BJ (cell line): Measurements from ENCODE around the gene USE1. TPM values are rescaled to one million over a fixed set of nuclear protein-coding genes. Genes with fewer than 3 reads are reported as not detected.

Experiments used
- CTCF ChIA-PET: fragments of 350-600 bp; formaldehyde crosslinking; extraction: SDS; loops from one replicate; lab custom pipeline; 2021; ENCODE audit warnings: antibody characterized with exemption, inconsistent platforms; lab: Yijun Ruan, JAX
- POLR2A ChIA-PET: fragments of 300-600 bp; sonication (Branson Sonifier 250); formaldehyde crosslinking; extraction: SDS; loops from one replicate; lab custom pipeline; 2021; ENCODE audit warnings: antibody characterized with exemption; lab: Charles Lee
- DNase-seq: peaks from one replicate; pipeline ENCODE4 v3.0.0-alpha.2; 2011; ENCODE audit warnings: low read depth
- H3K27me3 ChIP-seq: 2 replicates; pipeline ENCODE4 v1.6.0; 2011; ENCODE audit warnings: low read length; ENCODE audit not compliant: control insufficient read depth, insufficient read depth
- H3K36me3 ChIP-seq: 2 replicates; pipeline ENCODE4 v1.5.1; 2011; ENCODE audit warnings: low read length; ENCODE audit not compliant: control insufficient read depth, insufficient read depth
- H3K4me3 ChIP-seq: 2 replicates; pipeline ENCODE4 v1.5.1; 2011; ENCODE audit warnings: low read depth, mild to moderate bottlenecking, control low read depth, low read length
- CTCF ChIP-seq: IDR thresholded peaks from 2 replicates; pipeline ENCODE4 v1.5.1; 2011; ENCODE audit warnings: low read depth, mild to moderate bottlenecking, control low read depth, inconsistent platforms, low read length, moderate library complexity; ENCODE audit not compliant: insufficient read depth
- polyA plus RNA-seq: library from polyadenylated mRNA; depleted of rRNA; stranded (reverse); fragments of >200 nt; gene quantifications from 2 replicates; pipeline ENCODE4 v1.2.3, GENCODE V29; 2011

USE1 gene
- polyA plus RNA-seq, 1 experiment, result 29.7 TPM

- no peak for TF ChIP-seq CTCF
- POLR2A ChIA-PET, result no interaction called here
These were observed 4.1 kb downstream of the USE1 start for GRCh38 chr19:17219286-17219685.

GRCh38 chr19:17220207-17220758 is 5.1 kb downstream of the USE1 start:
- ChIA-PET CTCF (interaction anchor here (1.4 kb wide), 1 partner anchor 40 kb away, joined by 3 read pairs; no protein-coding TSS in a partner anchor), POLR2A (no interaction called here)
- Histone ChIP-seq H3K36me3 (peaks cover 11% of the 10 kb centered on the region), H3K4me3 (no peak overlapping the region), H3K27me3 (no peaks in the 10 kb centered on the region)
- TF ChIP-seq CTCF, result no peak
- no peak for DNase-seq

More at GRCh38 chr19:17219286-17219685, 4.1 kb downstream of the USE1 start:
- no peak for DNase-seq
- Histone ChIP-seq H3K27me3 (no peaks in the 10 kb centered on the region), H3K4me3 (no peak overlapping the region), H3K36me3 (peaks cover 11% of the 10 kb centered on the region)
- CTCF ChIA-PET, result no interaction called here

GRCh38 chr19:17225053-17225452 is 9.9 kb downstream of the USE1 start:
- Histone ChIP-seq H3K36me3 (peaks cover 9% of the 10 kb centered on the region; the same call in 1 of the 2 replicates), H3K4me3 (no peak overlapping the region), H3K27me3 (no peaks in the 10 kb centered on the region)
- ChIA-PET CTCF (interaction anchor here (1.4 to 2.3 kb wide), 3 partner anchors 10 to 57 kb away, joined by 3 to 6 read pairs (median 6); partner anchors contain the start of gene USE1), POLR2A (no interaction called here)
- DNase-seq, result no peak
- TF ChIP-seq CTCF, result no peak

GRCh38 chr19:17226002-17226933 is 11.1 kb downstream of the USE1 start, which contains the start of gene OCEL1:
OCEL1 (plus strand) TSS chr19:17226226; CDS start chr19:17226248, 22 bp downstream.
- peak; percentile 86 for DNase-seq
- TF ChIP-seq CTCF, result no peak
- Histone ChIP-seq H3K36me3 (peaks cover 15% of the 10 kb centered on the region), H3K4me3 (peak within 1 kb of the TSS; percentile 86), H3K27me3 (no peaks in the 10 kb centered on the region)
- ChIA-PET CTCF (interaction anchor here (0.9 to 2.3 kb wide), 6 partner anchors 10 to 56 kb away, joined by 3 to 6 read pairs (median 4); partner anchors contain the start of gene USE1), POLR2A (interaction anchor here (1.0 kb wide), 1 partner anchor 16 kb away, joined by 3 read pairs; no protein-coding TSS in a partner anchor)
